Vagina (tissue), 2 donors: ENCODE data around the gene SRPK3.

ENCODE experiments used
- CTCF ChIP-seq, 3 experiments: fragments of 450-650 bp in 2 of 3; fragments of 200-600 bp in 1 of 3; sonication (generic) in 1 of 3; IDR thresholded peaks; one replicate each; pipeline ENCODE4 v1.5.1; 2017 to 2019; ENCODE audit warnings: antibody characterized with exemption in 3 of 3, mild to moderate bottlenecking in 2 of 3, moderate library complexity in 2 of 3
- POLR2A ChIP-seq, 2 donors: fragments of 450-650 bp; IDR thresholded peaks; one replicate each; pipeline ENCODE4 v1.6.1; 2017; ENCODE audit warnings: antibody characterized with exemption in 2 of 2, mild to moderate bottlenecking in 2 of 2, moderate library complexity in 2 of 2
- POLR2AphosphoS5 ChIP-seq, 2 donors: sonication (generic); formaldehyde crosslinking; IDR thresholded peaks; one replicate each; pipeline ENCODE4 v1.9.0; 2017; ENCODE audit warnings: antibody characterized with exemption in 2 of 2, mild to moderate bottlenecking in 2 of 2, low read depth in 1 of 2; ENCODE audit not compliant: insufficient read depth in 1 of 2

DNA sequence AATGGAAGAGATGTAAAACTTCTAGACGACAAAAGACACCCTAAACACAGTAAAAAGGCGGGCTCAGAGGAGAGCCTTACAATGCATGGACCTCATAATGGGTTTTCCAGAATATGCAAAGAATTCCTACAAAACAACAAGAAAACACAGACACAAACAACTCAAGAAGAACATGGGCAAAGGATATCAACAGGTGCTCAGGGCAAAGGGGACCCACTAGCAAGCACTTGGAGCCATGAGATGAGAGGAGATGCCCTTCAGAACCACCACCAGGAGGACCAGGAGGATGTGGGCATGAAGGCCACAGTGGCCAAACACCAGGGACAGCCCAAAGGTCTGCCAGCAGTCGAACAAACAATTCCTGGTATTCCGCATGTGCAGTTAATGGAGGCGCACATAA lies 32.3 kb downstream of the SRPK3 start:
- no peak for TF ChIP-seq POLR2A (IDR thresholded peaks at IDR 0.05)
- TF ChIP-seq CTCF (IDR thresholded peaks at IDR 0.05), result no peak
- TF ChIP-seq POLR2AphosphoS5 (IDR thresholded peaks at IDR 0.05; ENCODE audit: insufficient read depth in 1 of 2, low read depth in 1 of 2), result no peak
